Endothelial cell of umbilical vein (primary cell): ENCODE measurements around the gene NFATC1. TPM values are rescaled to one million over a fixed set of nuclear protein-coding genes. Genes with fewer than 3 reads are reported as not detected.

Experiments used
- BruUV-seq: library from RNA; stranded (reverse); fragments of 400-500 nt; replicated peaks from 2 replicates; lab custom pipeline; 2021; lab: Mats Ljungman, UMichigan
- CTCF ChIA-PET: fragments of 300-600, 350-600 bp; sonication (Branson Sonifier 250); formaldehyde crosslinking; loops from one replicate; lab custom pipeline; 2021; ENCODE audit warnings: antibody characterized with exemption, inconsistent platforms; lab: Charles Lee
- POLR2A ChIA-PET: fragments of 300-600, 350-600 bp; sonication (Branson Sonifier 250); formaldehyde crosslinking; loops from one replicate; lab custom pipeline; 2021; ENCODE audit warnings: antibody characterized with exemption, inconsistent platforms; lab: Charles Lee
- DNase-seq: peaks from one replicate; pipeline ENCODE4 v3.0.0-alpha.2; 2011; ENCODE audit warnings: low read depth, low spot score
- FAIRE-seq: peaks from 2 replicates; lab custom pipeline; 2011; peaks lifted over from hg19 to GRCh38; lab: Jason Lieb, UNC
- H2AFZ ChIP-seq: 2 replicates; pipeline ENCODE4 v1.6.0; 2012; ENCODE audit warnings: low read depth, low read length, control low read depth, inconsistent platforms
- H3K27ac ChIP-seq: 2 replicates; pipeline ENCODE4 v1.5.1; 2011; ENCODE audit warnings: low read depth, mild to moderate bottlenecking, control low read depth, low read length, moderate library complexity; ENCODE audit not compliant: insufficient read depth
- H3K27me3 ChIP-seq, 2 experiments: 2 replicates each; pipeline versions ENCODE4 v1.6.0 to v1.6.1; 2011; ENCODE audit warnings: low read length in 2 of 2, mixed read lengths in 1 of 2; ENCODE audit not compliant: control insufficient read depth in 2 of 2, insufficient read depth in 2 of 2
- H3K36me3 ChIP-seq, 2 experiments: 2 replicates in 1 of 2; 3 replicates in 1 of 2; pipeline ENCODE4 v1.5.1; 2011; ENCODE audit warnings: low read length in 2 of 2, mild to moderate bottlenecking in 1 of 2, moderate library complexity in 1 of 2; ENCODE audit not compliant: control insufficient read depth in 2 of 2, insufficient read depth in 2 of 2; ENCODE audit errors: extremely low read depth in 1 of 2
- H3K4me1 ChIP-seq: 3 replicates; pipeline ENCODE4 v1.5.1; 2011; ENCODE audit warnings: mild to moderate bottlenecking, low read length; ENCODE audit not compliant: control insufficient read depth, insufficient read depth; ENCODE audit errors: extremely low read depth
- H3K4me2 ChIP-seq: 2 replicates; pipeline ENCODE4 v1.6.1; 2011; ENCODE audit warnings: low read length, control low read depth, mixed read lengths; ENCODE audit not compliant: insufficient read depth
- H3K4me3 ChIP-seq, 3 experiments: fragments of 200-600 bp in 1 of 3; sonication (generic), shearing (Covaris generic) in 1 of 3; replicated peaks in 1 of 3; 2 replicates each; pipeline ENCODE4 v1.5.1; 2011 to 2016; ENCODE audit warnings: control low read depth in 3 of 3, low read length in 3 of 3, mild to moderate bottlenecking in 2 of 3, inconsistent platforms in 1 of 3, low read depth in 1 of 3, moderate library complexity in 1 of 3; ENCODE audit not compliant: insufficient read depth in 1 of 3
- H3K79me2 ChIP-seq: 2 replicates; pipeline ENCODE4 v1.6.0; 2012; ENCODE audit warnings: low read length, inconsistent platforms; ENCODE audit not compliant: control insufficient read depth, insufficient read depth
- H3K9ac ChIP-seq: replicated peaks from 2 replicates; pipeline ENCODE3; 2011; ENCODE audit warnings: low read length, control low read depth; ENCODE audit not compliant: insufficient read depth; ENCODE audit errors: extremely low read depth
- H3K9me1 ChIP-seq: replicated peaks from 3 replicates; pipeline ENCODE4 v1.6.0; 2011; ENCODE audit warnings: mild to moderate bottlenecking, low read length; ENCODE audit not compliant: control insufficient read depth, insufficient read depth; ENCODE audit errors: extremely low read depth
- H3K9me3 ChIP-seq: replicated peaks from 2 replicates; pipeline ENCODE4 v1.5.1; 2012; ENCODE audit warnings: low read length, inconsistent platforms; ENCODE audit not compliant: control insufficient read depth, insufficient read depth
- H4K20me1 ChIP-seq: replicated peaks from 2 replicates; pipeline ENCODE3; 2011; ENCODE audit warnings: mild to moderate bottlenecking, low read length; ENCODE audit not compliant: control insufficient read depth, insufficient read depth; ENCODE audit errors: extremely low read depth
- CTCF ChIP-seq, 2 donors: IDR thresholded peaks; 1 replicate in 1 of 2; 2 replicates in 1 of 2; pipeline ENCODE4 v1.5.1; 2011; ENCODE audit warnings: low read length in 2 of 2, mild to moderate bottlenecking in 2 of 2, moderate library complexity in 2 of 2, control low read depth in 1 of 2, inconsistent platforms in 1 of 2, low read depth in 1 of 2; ENCODE audit not compliant: insufficient read depth in 1 of 2; ENCODE audit errors: extremely low read depth in 1 of 2
- EZH2 ChIP-seq: IDR thresholded peaks from 2 replicates; pipeline ENCODE4 v1.6.1; 2012; ENCODE audit warnings: borderline replicate concordance, low read depth, mild to moderate bottlenecking, moderate library complexity, low read length, inconsistent platforms; ENCODE audit not compliant: severe bottlenecking
- FOS ChIP-seq: IDR thresholded peaks from 2 replicates; pipeline ENCODE4 v1.6.1; 2011; ENCODE audit warnings: mild to moderate bottlenecking, low read length, moderate library complexity, borderline replicate concordance; ENCODE audit not compliant: insufficient read depth
- GATA2 ChIP-seq: IDR thresholded peaks from 2 replicates; pipeline ENCODE4 v1.7.0; 2011; ENCODE audit warnings: low read depth, mild to moderate bottlenecking, moderate library complexity, mixed read lengths, low read length; ENCODE audit not compliant: insufficient read length, insufficient read depth
- JUN ChIP-seq: IDR thresholded peaks from 2 replicates; pipeline ENCODE4 v1.6.1; 2011; ENCODE audit warnings: borderline replicate concordance, low read depth; ENCODE audit not compliant: insufficient read length, insufficient read depth
- MAX ChIP-seq: IDR thresholded peaks from 2 replicates; pipeline ENCODE4 v1.6.1; 2011; ENCODE audit not compliant: insufficient read depth, insufficient read length
- MYC ChIP-seq: IDR thresholded peaks from one replicate; pipeline ENCODE4 v1.6.1; 2011; ENCODE audit warnings: mild to moderate bottlenecking, low read depth, low read length
- POLR2A ChIP-seq: IDR thresholded peaks from 2 replicates; pipeline ENCODE4 v1.6.1; 2012; ENCODE audit warnings: low read depth, mild to moderate bottlenecking, control low read depth, low read length
- POLR2AphosphoS5 ChIP-seq: IDR thresholded peaks from 2 replicates; pipeline ENCODE4 v1.6.1; 2012; ENCODE audit warnings: low read depth, mild to moderate bottlenecking, control low read depth, low read length, moderate library complexity; ENCODE audit not compliant: insufficient read depth
- dilution Hi-C: fragments of 300-500 bp; cut with MboI; formaldehyde crosslinking; loops from one replicate; pipeline ENCODE4 v1.15.0; 2019; ENCODE audit warnings: low sequenced_read_pairs; ENCODE audit not compliant: extremely low pct_ligation_motif_present
- intact Hi-C: fragments of 100-400 bp; cut with micrococcal nuclease; formaldehyde crosslinking; loops from one replicate; pipeline ENCODE4 v1.10.0; 2022
- polyA plus RNA-seq, 4 experiments: library from polyadenylated mRNA; depleted of rRNA in 3 of 4; stranded (reverse) in 3 of 4; unstranded in 1 of 4; fragments of >200 nt; gene quantifications; 2 replicates each; pipeline versions ENCODE4 v1.2.1 to v1.2.3, GENCODE V29; 2011 to 2012; ENCODE audit warnings: missing spikeins in 1 of 4
- total RNA-seq: library from RNA; stranded (reverse); gene quantifications from 2 replicates; pipeline ENCODE4 v1.2.3, GENCODE V29; 2021

The NFATC1 gene
- total and polyA plus RNA-seq, 2 donors (not counting 3 experiments of a cell fraction or from before 2014, with no cell fraction given) = 11.1 to 30.0 TPM

- CTCF ChIA-PET = interaction anchor here (1.4 kb wide), 1 partner anchor 126 kb away, joined by 3 read pairs; no protein-coding TSS in a partner anchor
- dilution Hi-C loops (no loop called here), intact Hi-C loops (no loop called here)
- DNase-seq = no peak
- Histone ChIP-seq H3K9me3 (no peaks in the 10 kb centered on the region), H3K9ac (peak overlapping the region; percentile 7), H3K27me3 (no peaks in the 10 kb centered on the region), H3K4me3 (no peak overlapping the region), H3K9me1 (no peaks in the 10 kb centered on the region), H4K20me1 (no peaks in the 10 kb centered on the region), H3K4me2 (peak overlapping the region; percentile 24), H3K4me1 (peaks cover 4% of the 10 kb centered on the region), H2AFZ (no peak overlapping the region), H3K36me3 (no peaks in the 10 kb centered on the region), H3K27ac (no peak overlapping the region), H3K79me2 (no peaks in the 10 kb centered on the region)
- TF ChIP-seq POLR2A (no peak), EZH2 (no peak), FOS (no peak), GATA2 (no peak), MYC (no peak), MAX (no peak), CTCF (IDR thresholded peaks at IDR 0.05; ENCODE audit: extremely low read depth in 1 of 2, insufficient read depth in 1 of 2, low read depth in 1 of 2, low read length in 2 of 2) (no peak), JUN (no peak), POLR2AphosphoS5 (no peak)
- POLR2A ChIA-PET = no interaction called here
- BruUV-seq = no TSS peak
- FAIRE-seq = no peak
These were observed 124.2 kb downstream of the NFATC1 start for GRCh38 chr18:79519751-79520477.
